Common myeloid progenitor, CD34-positive (primary cell): ENCODE data around the gene TEX2.
"Not testable (repeated sequence)": the region's sequence is repeated elsewhere in the genome, so short reads cannot be mapped to it uniquely, and the experiment has no call there.

Source experiments
- CTCF ChIA-PET: fragments of 350-600 bp; sonication (Branson Sonifier 250); formaldehyde crosslinking; loops from one replicate; lab custom pipeline; 2021; ENCODE audit warnings: antibody characterized with exemption; lab: Charles Lee
- POLR2A ChIA-PET: fragments of 350-600 bp; sonication (Branson Sonifier 250); formaldehyde crosslinking; loops from one replicate; lab custom pipeline; 2021; ENCODE audit warnings: antibody characterized with exemption; lab: Charles Lee
- DNase-seq, 3 donors: peaks; one replicate each; pipeline versions ENCODE4 v3.0.0 to v3.0.0-alpha.2; 2013
- H3K27ac ChIP-seq, 2 experiments: 1 replicate in 1 of 2; 2 replicates in 1 of 2; pipeline ENCODE4 v1.7.0; 2013; ENCODE audit warnings: inconsistent platforms in 2 of 2, low read length in 2 of 2, mild to moderate bottlenecking in 2 of 2, low read depth in 1 of 2, moderate library complexity in 1 of 2; ENCODE audit not compliant: severe bottlenecking in 2 of 2, insufficient read depth in 1 of 2, poor library complexity in 1 of 2
- H3K27me3 ChIP-seq, 5 experiments: replicated peaks in 2 of 5; 1 replicate in 3 of 5; 2 replicates in 2 of 5; pipeline versions ENCODE4 v1.6.1 to v1.7.0; 2013; ENCODE audit warnings: low read length in 4 of 5, mild to moderate bottlenecking in 2 of 5, moderate library complexity in 2 of 5, inconsistent platforms in 1 of 5; ENCODE audit not compliant: insufficient read depth in 5 of 5, control insufficient read depth in 4 of 5
- H3K36me3 ChIP-seq, 4 experiments: 1 replicate in 2 of 4; 2 replicates in 2 of 4; pipeline versions ENCODE4 v1.6.1 to v1.7.0; 2013; ENCODE audit warnings: low read length in 3 of 4, control low read depth in 1 of 4, mild to moderate bottlenecking in 1 of 4; ENCODE audit not compliant: control insufficient read depth in 4 of 4, insufficient read depth in 4 of 4
- H3K4me1 ChIP-seq, 4 experiments: 1 replicate in 3 of 4; 2 replicates in 1 of 4; pipeline versions ENCODE4 v1.6.1 to v1.7.1; 2013; ENCODE audit warnings: low read length in 3 of 4, mild to moderate bottlenecking in 3 of 4, control low read depth in 1 of 4, inconsistent platforms in 1 of 4, moderate library complexity in 1 of 4; ENCODE audit not compliant: control insufficient read depth in 4 of 4, insufficient read depth in 4 of 4; ENCODE audit errors: control extremely low read depth in 1 of 4
- H3K4me3 ChIP-seq, 7 experiments: 1 replicate in 4 of 7; 2 replicates in 3 of 7; pipeline versions ENCODE4 v1.5.1 to v1.7.0; 2013; ENCODE audit warnings: mild to moderate bottlenecking in 7 of 7, low read length in 6 of 7, moderate library complexity in 6 of 7, inconsistent platforms in 2 of 7, low read depth in 2 of 7, control low read depth in 1 of 7; ENCODE audit not compliant: insufficient read depth in 4 of 7, control insufficient read depth in 1 of 7; ENCODE audit errors: extremely low read depth in 1 of 7
- H3K9me3 ChIP-seq, 5 experiments: 1 replicate in 4 of 5; 2 replicates in 1 of 5; pipeline versions ENCODE4 v1.6.1 to v1.7.1; 2013; ENCODE audit warnings: low read length in 4 of 5, mild to moderate bottlenecking in 2 of 5, inconsistent platforms in 1 of 5, low read depth in 1 of 5, moderate library complexity in 1 of 5; ENCODE audit not compliant: control insufficient read depth in 4 of 5, insufficient read depth in 2 of 5; ENCODE audit errors: control extremely low read depth in 1 of 5
- WGBS: methylation state at CpG from one replicate; pipeline ENCODE4 v1.1.5; 2013; ENCODE audit not compliant: insufficient coverage; 5-methylcytosine and 5-hydroxymethylcytosine counted together

TEX2 gene

GRCh38 chr17:64187093-64187895 is 75.8 kb downstream of the TEX2 start:
- Histone ChIP-seq H3K27me3 (no peaks in the 10 kb centered on the region), H3K36me3 (peaks cover 9 to 32% (median 24%) of the 10 kb centered on the region in 4 experiments), H3K9me3 (no peaks in the 10 kb centered on the region), H3K27ac (no peak overlapping the region), H3K4me1 (no peaks in the 10 kb centered on the region), H3K4me3 (no peak overlapping the region)
- ChIA-PET POLR2A (interaction anchor here (1.2 kb wide), 1 partner anchor 41 kb away, joined by 4 read pairs; no protein-coding TSS in a partner anchor), CTCF (no interaction called here)
- WGBS: over 99% methylated on average over 10 of the region's 11 CpGs
- no peak for DNase-seq

GRCh38 chr17:64186171-64187092 is 76.6 kb downstream of the TEX2 start:
- Histone ChIP-seq H3K4me1 (no peaks in the 10 kb centered on the region), H3K27me3 (no peaks in the 10 kb centered on the region), H3K9me3 (no peaks in the 10 kb centered on the region), H3K4me3 (no peak overlapping the region), H3K27ac (no peak overlapping the region), H3K36me3 (peaks cover 6 to 28% (median 21%) of the 10 kb centered on the region in 4 experiments)
- POLR2A ChIA-PET: interaction anchor here (1.2 kb wide), 1 partner anchor 40 kb away, joined by 4 read pairs; no protein-coding TSS in a partner anchor
- DNase-seq: no peak
- CTCF ChIA-PET: no interaction called here
- WGBS: 98% methylated on average over 10 of the region's 12 CpGs

GRCh38 chr17:64185557-64185956 is 77.5 kb downstream of the TEX2 start:
- H3K27me3 ChIP-seq, DNase-seq, CTCF ChIA-PET, H3K27ac ChIP-seq, H3K4me1 ChIP-seq, H3K4me3 ChIP-seq, H3K9me3 ChIP-seq: not testable (repeated sequence)
- POLR2A ChIA-PET: interaction anchor here (1.2 kb wide), 1 partner anchor 39 kb away, joined by 4 read pairs; no protein-coding TSS in a partner anchor
- peaks cover 3 to 25% (median 19%) of the 10 kb centered on the region in 4 experiments for H3K36me3 ChIP-seq
- 92% methylated on average over 8 of the region's 9 CpGs for WGBS

- WGBS: no CpG with 5 or more reads among the region's 3 CpGs
- ChIA-PET POLR2A (no interaction called here), CTCF (interaction anchor here (1.0 kb wide), 1 partner anchor 51 kb away, joined by 3 read pairs; no protein-coding TSS in a partner anchor)
- Histone ChIP-seq H3K4me3 (no peak overlapping the region), H3K27me3 (no peaks in the 10 kb centered on the region), H3K36me3 (peaks cover 3 to 22% (median 17%) of the 10 kb centered on the region in 4 experiments), H3K9me3 (no peaks in the 10 kb centered on the region), H3K27ac (no peak overlapping the region), H3K4me1 (peaks cover 0 to 5% (median 4%) of the 10 kb centered on the region in 4 experiments)
- DNase-seq: no peak
Observed at GRCh38 chr17:64185101-64185500, 78.0 kb downstream of the TEX2 start.

GRCh38 chr17:64183815-64184214 is 79.2 kb downstream of the TEX2 start:
- Histone ChIP-seq H3K4me1 (peaks cover 0 to 10% (median 9%) of the 10 kb centered on the region in 4 experiments), H3K27ac (no peak overlapping the region), H3K9me3 (no peaks in the 10 kb centered on the region), H3K27me3 (no peaks in the 10 kb centered on the region), H3K36me3 (peaks cover 3 to 20% (median 13%) of the 10 kb centered on the region in 4 experiments), H3K4me3 (no peak overlapping the region)
- peak; percentile 7 to 69 (median 55) for DNase-seq
- POLR2A ChIA-PET: interaction anchor here (1.1 kb wide), 1 partner anchor 9 kb away, joined by 3 read pairs; no protein-coding TSS in a partner anchor
- 100% methylated on average over 2 of the region's 4 CpGs for WGBS
- CTCF ChIA-PET: interaction anchor here (0.6 to 1.1 kb wide), 4 partner anchors 24 to 235 kb away, joined by 3 read pairs; no protein-coding TSS in a partner anchor

- peaks cover 3 to 25% (median 17%) of the 10 kb centered on the region in 4 experiments for H3K36me3 ChIP-seq
- 100% methylated on average over 1 of the region's 3 CpGs for WGBS
- ChIA-PET CTCF (no interaction called here), POLR2A (no interaction called here)
- H3K4me1 ChIP-seq: peaks cover 0 to 10% (median 9%) of the 10 kb centered on the region in 4 experiments
- no peaks in the 10 kb centered on the region for H3K27me3 ChIP-seq
- no peaks in the 10 kb centered on the region for H3K9me3 ChIP-seq
- no peak overlapping the region for H3K27ac ChIP-seq
- DNase-seq: no peak
- H3K4me3 ChIP-seq: no peak overlapping the region
Observed at GRCh38 chr17:64182325-64183012, 80.6 kb downstream of the TEX2 start.
